Smooth muscle cell (in vitro differentiated cells): ENCODE measurements around the gene NEU4. TPM values are rescaled to one million over a fixed set of nuclear protein-coding genes. Genes with fewer than 3 reads are reported as not detected.

Source experiments
- DNase-seq: peaks from one replicate; lab custom pipeline; 2025; ENCODE audit not compliant: unreplicated experiment; lab: John Stamatoyannopoulos, UW
- H2AFZ ChIP-seq: fragments of 200-600 bp; sonication (generic); 2 replicates; pipeline ENCODE4 v1.6.0; 2016; ENCODE audit warnings: antibody characterized with exemption, low read depth, mild to moderate bottlenecking
- H3F3A ChIP-seq: fragments of 200-600 bp; sonication (generic); 2 replicates; pipeline ENCODE4 v1.6.0; 2017; ENCODE audit warnings: antibody characterized with exemption, low read depth
- H3K27ac ChIP-seq: fragments of 200-600 bp; sonication (generic); 2 replicates; pipeline ENCODE4 v1.5.1; 2016; ENCODE audit warnings: low read depth, mild to moderate bottlenecking
- H3K27me3 ChIP-seq: fragments of 200-600 bp; sonication (generic); 2 replicates; pipeline ENCODE4 v1.6.1; 2016; ENCODE audit warnings: low read depth, mild to moderate bottlenecking
- H3K36me3 ChIP-seq: fragments of 200-600 bp; sonication (generic); 2 replicates; pipeline ENCODE4 v1.5.1; 2016; ENCODE audit warnings: low read depth
- H3K4me1 ChIP-seq: fragments of 200-600 bp; sonication (generic); 2 replicates; pipeline ENCODE4 v1.5.1; 2016; ENCODE audit warnings: low read depth
- H3K4me2 ChIP-seq: fragments of 200-600 bp; sonication (generic); 2 replicates; pipeline ENCODE4 v1.6.0; 2016; ENCODE audit warnings: mild to moderate bottlenecking
- H3K4me3 ChIP-seq: fragments of 200-600 bp; sonication (generic); 2 replicates; pipeline ENCODE4 v1.5.1; 2016; ENCODE audit warnings: mild to moderate bottlenecking
- H3K79me2 ChIP-seq: fragments of 200-600 bp; sonication (generic); 2 replicates; pipeline ENCODE4 v1.6.0; 2016; ENCODE audit warnings: low read depth, mild to moderate bottlenecking
- H3K9ac ChIP-seq: fragments of 200-600 bp; sonication (generic); 2 replicates; pipeline ENCODE4 v1.6.0; 2016; ENCODE audit warnings: low read depth
- H3K9me3 ChIP-seq: fragments of 200-600 bp; sonication (generic); replicated peaks from 2 replicates; pipeline ENCODE4 v1.5.1; 2016; ENCODE audit warnings: low read depth
- H4K20me1 ChIP-seq: fragments of 200-600 bp; sonication (generic); 2 replicates; pipeline ENCODE4 v1.6.0; 2016; ENCODE audit warnings: low read depth
- CTCF ChIP-seq: fragments of 200-600 bp; sonication (generic); IDR thresholded peaks from 2 replicates; pipeline ENCODE4 v1.5.1; 2017; ENCODE audit warnings: borderline replicate concordance, mild to moderate bottlenecking, antibody characterized with exemption; ENCODE audit not compliant: insufficient read depth, poor library complexity, severe bottlenecking
- WGBS: methylation state at CpG from one replicate; pipeline ENCODE4 v1.1.7; 2016; ENCODE audit warnings: low lambda C conversion rate; 5-methylcytosine and 5-hydroxymethylcytosine counted together
- polyA plus RNA-seq: library from polyadenylated mRNA; unstranded; fragments of >200 nt; fragmentation: Nextera tagmentation; extraction: Ambion mirVana; gene quantifications from 2 replicates; pipeline ENCODE4 v1.2.1, GENCODE V29; 2016
- total RNA-seq: library from RNA; depleted of rRNA; stranded (reverse); fragments of >200 nt; gene quantifications from 2 replicates; pipeline ENCODE4 v1.2.3, GENCODE V29; 2014

Gene NEU4
- total and polyA plus RNA-seq, 2 experiments from 2014 or later = 0.10 TPM; not detected in 1

DNA sequence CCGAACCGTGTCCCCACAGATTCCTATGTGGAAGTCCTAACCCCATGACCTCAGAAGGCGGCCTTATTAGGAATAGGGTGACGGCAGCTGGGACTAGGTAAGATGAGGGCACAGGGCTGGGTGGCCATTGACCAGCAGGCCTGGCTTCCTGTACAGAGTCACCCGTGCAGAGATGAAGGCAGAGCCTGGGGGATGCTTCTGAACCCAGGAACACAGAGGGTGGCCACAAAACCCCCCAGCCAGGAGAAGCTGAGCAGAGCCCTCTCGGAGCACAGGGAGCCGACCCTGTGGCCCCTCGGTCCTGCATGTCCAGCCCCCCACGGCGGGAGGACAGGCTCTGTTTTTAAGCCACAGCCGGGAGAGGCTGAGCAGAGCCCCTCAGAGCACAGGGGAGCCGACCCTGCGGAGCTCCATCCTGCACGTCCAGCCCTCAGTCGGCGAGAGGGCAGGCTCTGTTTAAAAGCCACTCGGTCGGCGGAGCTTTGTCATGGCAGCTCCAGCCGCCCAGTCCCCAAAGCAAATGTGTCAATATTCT is 47.0 kb downstream of the NEU4 start:
- Histone ChIP-seq H3K4me1 (no peaks in the 10 kb centered on the region), H3K9ac (no peak overlapping the region), H3K27me3 (no peaks in the 10 kb centered on the region), H3K79me2 (no peaks in the 10 kb centered on the region), H3K4me2 (no peak overlapping the region), H3K9me3 (no peaks in the 10 kb centered on the region), H3K27ac (no peak overlapping the region), H3K36me3 (no peaks in the 10 kb centered on the region), H3K4me3 (no peak overlapping the region), H2AFZ (no peak overlapping the region), H4K20me1 (no peaks in the 10 kb centered on the region), H3F3A (no peaks in the 10 kb centered on the region)
- no peak for DNase-seq
- TF ChIP-seq CTCF = no peak
- 91% methylated on average over 20 of the region's 20 CpGs for WGBS

DNA sequence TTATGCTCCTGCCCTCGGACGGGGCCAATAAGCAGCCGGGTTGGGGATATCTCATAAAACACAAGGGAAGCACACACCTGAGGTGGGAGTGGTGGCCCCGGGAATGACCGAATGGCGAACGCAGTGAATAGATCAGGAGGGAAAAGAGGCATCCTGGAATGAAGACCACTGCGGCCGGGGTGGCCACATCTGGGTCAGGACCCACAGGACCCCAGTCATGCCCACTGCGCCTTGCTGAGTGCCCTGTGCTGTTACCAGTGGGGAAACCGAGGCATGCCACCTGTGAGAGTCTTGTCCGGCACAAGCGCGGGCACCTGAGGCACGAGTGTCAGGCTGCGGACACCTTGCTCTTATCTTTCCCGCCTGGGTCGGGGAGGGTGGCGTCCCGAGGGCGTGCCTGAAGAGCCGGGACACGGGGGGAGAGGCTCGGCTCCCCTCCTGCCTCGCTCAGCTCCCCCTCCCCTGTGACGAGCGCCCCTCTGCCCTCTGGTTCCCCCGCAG is 48.1 kb downstream of the NEU4 start:
- H3K4me1 ChIP-seq = no peaks in the 10 kb centered on the region
- 92% methylated on average over 18 of the region's 28 CpGs for WGBS
- no peak overlapping the region for H3K4me2 ChIP-seq
- no peaks in the 10 kb centered on the region for H4K20me1 ChIP-seq
- H3K9ac ChIP-seq = no peak overlapping the region
- no peaks in the 10 kb centered on the region for H3K27me3 ChIP-seq
- H3K36me3 ChIP-seq = no peaks in the 10 kb centered on the region
- DNase-seq = no peak
- H3K9me3 ChIP-seq = no peaks in the 10 kb centered on the region
- no peaks in the 10 kb centered on the region for H3F3A ChIP-seq
- TF ChIP-seq CTCF = no peak
- no peak overlapping the region for H3K27ac ChIP-seq
- no peaks in the 10 kb centered on the region for H3K79me2 ChIP-seq
- no peak overlapping the region for H2AFZ ChIP-seq
- H3K4me3 ChIP-seq = no peak overlapping the region

DNA sequence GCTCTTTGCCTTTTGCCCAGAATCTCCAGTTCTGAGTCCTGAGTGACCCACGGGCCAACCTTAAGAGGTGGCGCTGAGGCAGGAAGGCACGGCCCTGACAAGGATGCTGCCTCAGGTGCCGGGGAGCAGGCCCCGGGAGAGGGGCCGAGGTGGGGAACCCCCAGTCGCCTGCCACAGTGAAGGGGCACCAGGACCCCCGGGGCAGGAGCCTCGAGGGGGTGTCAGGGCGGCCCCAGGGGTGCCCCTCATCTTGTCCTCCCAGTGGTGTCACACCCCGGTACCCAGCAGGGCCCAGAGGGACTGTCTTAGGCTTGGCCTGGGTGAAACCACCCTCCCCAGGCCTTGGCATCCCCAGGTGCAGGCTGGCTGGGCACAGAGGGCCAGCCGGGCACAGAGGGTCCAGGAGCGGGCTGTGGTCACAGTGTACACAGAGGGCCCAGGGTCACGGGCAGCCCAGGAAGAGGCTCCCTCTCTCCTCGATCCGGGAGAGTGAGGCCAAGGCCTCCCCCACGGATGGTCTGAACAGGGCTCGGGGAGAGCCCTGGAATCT is 48.7 kb downstream of the NEU4 start:
- H3K9me3 ChIP-seq = no peaks in the 10 kb centered on the region
- no peak for TF ChIP-seq CTCF
- WGBS = 94% methylated on average over 18 of the region's 18 CpGs
- no peak overlapping the region for H3K4me3 ChIP-seq
- H3K9ac ChIP-seq = no peak overlapping the region
- no peak overlapping the region for H3K27ac ChIP-seq
- no peak overlapping the region for H2AFZ ChIP-seq
- no peak for DNase-seq
- H3K27me3 ChIP-seq = no peaks in the 10 kb centered on the region
- no peaks in the 10 kb centered on the region for H3F3A ChIP-seq
- no peak overlapping the region for H3K4me2 ChIP-seq
- H3K36me3 ChIP-seq = no peaks in the 10 kb centered on the region
- H3K79me2 ChIP-seq = no peaks in the 10 kb centered on the region
- H4K20me1 ChIP-seq = no peaks in the 10 kb centered on the region
- no peaks in the 10 kb centered on the region for H3K4me1 ChIP-seq
